ENCODE data around the gene RALGAPB. TPM values are rescaled to one million over a fixed set of nuclear protein-coding genes. Genes with fewer than 3 reads are reported as not detected.

RALGAPB gene
- total RNA-seq, 1 donor: 45.8 TPM

DNA sequence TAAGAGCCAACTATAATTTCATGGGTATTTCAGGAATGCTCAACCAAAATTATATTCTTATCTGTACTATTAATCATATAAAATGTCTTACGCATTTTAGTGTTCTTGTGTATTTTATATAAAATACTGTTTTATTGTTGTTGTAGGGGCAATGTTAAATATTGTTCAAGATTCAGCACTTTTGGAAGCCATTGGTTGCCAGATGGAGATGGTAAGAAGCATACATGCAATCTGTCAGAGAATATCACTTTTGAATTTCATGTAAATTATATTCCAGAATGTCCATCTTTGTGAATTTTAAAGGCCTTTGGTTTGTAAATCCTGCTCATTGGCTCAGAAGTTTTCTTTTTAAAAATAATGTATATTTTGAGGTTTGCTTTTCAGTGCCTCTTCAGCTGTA is 58.4 kb downstream of the RALGAPB start:
- TF ChIP-seq, protein P1, sequence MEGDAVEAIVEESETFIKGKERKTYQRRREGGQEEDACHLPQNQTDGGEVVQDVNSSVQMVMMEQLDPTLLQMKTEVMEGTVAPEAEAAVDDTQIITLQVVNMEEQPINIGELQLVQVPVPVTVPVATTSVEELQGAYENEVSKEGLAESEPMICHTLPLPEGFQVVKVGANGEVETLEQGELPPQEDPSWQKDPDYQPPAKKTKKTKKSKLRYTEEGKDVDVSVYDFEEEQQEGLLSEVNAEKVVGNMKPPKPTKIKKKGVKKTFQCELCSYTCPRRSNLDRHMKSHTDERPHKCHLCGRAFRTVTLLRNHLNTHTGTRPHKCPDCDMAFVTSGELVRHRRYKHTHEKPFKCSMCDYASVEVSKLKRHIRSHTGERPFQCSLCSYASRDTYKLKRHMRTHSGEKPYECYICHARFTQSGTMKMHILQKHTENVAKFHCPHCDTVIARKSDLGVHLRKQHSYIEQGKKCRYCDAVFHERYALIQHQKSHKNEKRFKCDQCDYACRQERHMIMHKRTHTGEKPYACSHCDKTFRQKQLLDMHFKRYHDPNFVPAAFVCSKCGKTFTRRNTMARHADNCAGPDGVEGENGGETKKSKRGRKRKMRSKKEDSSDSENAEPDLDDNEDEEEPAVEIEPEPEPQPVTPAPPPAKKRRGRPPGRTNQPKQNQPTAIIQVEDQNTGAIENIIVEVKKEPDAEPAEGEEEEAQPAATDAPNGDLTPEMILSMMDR (IDR thresholded peaks at IDR 0.05; ENCODE audit: insufficient read depth, low read depth, low read length): no peak
- DNase-seq (ENCODE audit: low read depth): no peak
- no peak overlapping the region for H3K4me3 ChIP-seq (ENCODE audit: low read depth, low read length)

DNA sequence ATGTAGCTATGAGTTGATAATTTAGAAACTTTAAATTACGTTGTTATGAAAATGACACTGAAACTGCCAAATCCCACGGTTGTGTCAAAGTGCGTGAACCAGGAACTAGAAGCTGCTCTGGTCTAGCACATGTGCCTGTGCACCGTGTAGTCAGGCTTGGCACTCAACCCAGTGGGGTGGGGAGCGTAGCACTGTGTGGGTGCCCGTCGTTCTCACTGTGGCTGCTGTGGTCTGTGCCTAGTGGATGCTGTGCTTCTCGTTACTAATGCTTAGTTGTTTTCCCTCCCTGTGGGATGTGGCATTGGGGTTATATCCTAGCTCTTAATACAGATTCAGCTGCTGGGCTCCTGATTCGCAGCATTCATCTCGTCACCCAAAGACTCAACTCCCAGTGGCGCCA is 62.1 kb downstream of the RALGAPB start:
- TF ChIP-seq, protein P1 (IDR thresholded peaks at IDR 0.05; ENCODE audit: insufficient read depth, low read depth, low read length): no peak
- no peak for DNase-seq (ENCODE audit: low read depth)

DNA sequence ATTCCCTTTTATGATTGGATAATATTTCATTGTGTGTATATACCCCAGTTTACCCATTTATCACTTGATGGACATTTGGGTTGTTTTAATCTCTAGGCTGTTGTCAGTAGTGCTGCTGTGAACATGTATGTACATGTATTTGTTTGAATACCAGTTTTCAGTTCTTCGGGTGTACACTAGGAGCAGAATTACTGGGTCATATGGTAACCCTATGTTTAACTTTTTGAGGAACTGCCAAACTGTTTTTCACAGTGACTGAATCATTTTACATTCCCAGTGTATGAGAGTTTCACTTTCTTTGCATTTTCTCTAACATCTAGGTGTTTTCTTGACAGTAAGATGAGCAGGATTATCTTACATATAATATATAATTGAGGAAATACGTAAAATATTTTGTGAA is 63.7 kb downstream of the RALGAPB start:
- no peak overlapping the region for H3K4me3 ChIP-seq (ENCODE audit: low read depth, low read length)
- TF ChIP-seq, protein P1 (IDR thresholded peaks at IDR 0.05; ENCODE audit: insufficient read depth, low read depth, low read length): no peak
- DNase-seq (ENCODE audit: low read depth): no peak

More for the DNA sequence above, 62.1 kb downstream of the RALGAPB start:
- H3K4me3 ChIP-seq (ENCODE audit: low read depth, low read length): no peak overlapping the region

DNA sequence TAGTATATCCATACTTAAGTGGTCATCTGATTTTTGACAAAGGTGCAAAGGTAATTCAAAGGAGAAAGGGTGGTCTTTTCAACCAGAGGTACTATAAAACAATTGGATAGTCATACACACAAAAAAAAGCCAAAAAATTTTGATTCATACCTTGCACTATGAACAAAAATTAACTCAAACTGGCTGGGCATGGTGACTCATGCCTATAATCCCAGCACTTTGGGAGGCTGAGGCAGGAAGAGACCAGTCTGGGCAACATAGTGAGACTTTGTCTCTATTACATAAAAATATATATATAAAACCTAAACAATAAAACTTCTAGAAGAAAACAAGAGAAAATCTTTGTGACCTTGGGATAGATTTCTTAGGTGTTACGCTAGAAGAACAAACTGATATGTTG is 64.5 kb downstream of the RALGAPB start:
- TF ChIP-seq, protein P1 (IDR thresholded peaks at IDR 0.05; ENCODE audit: insufficient read depth, low read depth, low read length): no peak
- H3K4me3 ChIP-seq (ENCODE audit: low read depth, low read length): no peak overlapping the region
- no peak for DNase-seq (ENCODE audit: low read depth)

DNA sequence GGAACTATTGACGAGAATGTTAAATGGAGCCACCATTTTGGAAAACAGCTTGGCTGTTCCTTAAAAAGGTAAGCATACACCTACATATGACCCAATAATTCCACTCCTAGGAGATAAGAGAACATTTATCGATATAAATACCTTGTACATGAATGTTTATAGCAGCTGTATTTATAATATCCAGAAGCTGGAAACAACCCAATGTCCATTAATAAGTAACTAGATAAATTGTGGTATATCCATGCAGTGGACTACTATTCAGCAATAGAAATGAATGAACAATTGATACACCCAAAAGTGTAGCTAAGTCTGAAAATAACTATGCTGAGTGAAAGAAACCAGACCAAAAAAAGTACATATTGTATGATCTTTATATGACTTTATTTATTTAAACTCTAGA is 66.1 kb downstream of the RALGAPB start:
- TF ChIP-seq, protein P1 (IDR thresholded peaks at IDR 0.05; ENCODE audit: insufficient read depth, low read depth, low read length): no peak
- no peak for DNase-seq (ENCODE audit: low read depth)
- H3K4me3 ChIP-seq (ENCODE audit: low read depth, low read length): no peak overlapping the region

DNA sequence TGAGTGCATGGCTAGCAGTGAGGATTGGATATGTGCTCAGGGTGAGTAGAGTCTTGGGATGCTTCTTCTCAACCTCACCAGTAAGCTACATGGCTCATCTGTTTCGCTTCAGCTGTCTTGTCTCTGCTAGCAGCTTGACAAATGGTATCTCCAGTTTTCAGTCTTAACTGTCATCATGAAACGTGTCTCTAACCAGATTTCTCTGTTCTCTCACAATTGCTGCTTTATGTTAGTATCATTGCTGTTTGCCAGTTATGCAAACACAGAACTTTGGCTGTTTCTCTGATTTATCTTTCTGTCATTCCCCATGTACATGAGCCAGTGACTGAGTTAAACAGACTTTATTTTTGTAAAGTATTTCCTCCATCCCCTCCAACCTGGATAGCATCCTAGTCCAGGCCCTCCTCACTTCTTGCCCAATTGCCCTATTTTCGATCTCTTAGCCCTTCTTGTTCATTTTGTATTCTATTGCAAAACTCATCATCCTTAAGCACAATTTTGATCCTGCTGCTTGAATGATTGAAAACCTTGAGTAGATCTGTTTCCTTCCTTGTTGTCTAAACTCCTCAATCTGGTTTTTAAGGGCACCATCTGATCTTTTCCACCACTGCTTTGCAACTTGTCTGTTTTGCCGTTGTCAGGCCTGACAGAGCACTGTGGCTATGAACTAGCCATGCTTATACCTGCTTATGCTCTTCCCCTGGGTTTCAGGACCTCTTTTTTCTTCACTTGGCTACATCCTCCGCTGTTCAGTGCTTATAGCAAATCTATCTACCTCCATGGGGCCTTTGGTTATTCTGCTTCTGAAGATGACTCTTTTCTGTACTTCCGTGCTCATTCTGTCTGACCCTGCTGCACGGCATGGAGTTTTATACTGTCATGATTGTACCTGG is 70.6 kb downstream of the RALGAPB start:
- TF ChIP-seq, protein P1 (IDR thresholded peaks at IDR 0.05; ENCODE audit: insufficient read depth, low read depth, low read length): no peak
- no peak overlapping the region for H3K4me3 ChIP-seq (ENCODE audit: low read depth, low read length)
- peak; percentile 16 for DNase-seq (ENCODE audit: low read depth)
